Measurements from ENCODE around the gene ARHGEF28. TPM values are rescaled to one million over a fixed set of nuclear protein-coding genes. Genes with fewer than 3 reads are reported as not detected.

The ARHGEF28 gene
- total RNA-seq, 2 experiments from 2014 or later, result not detected

GRCh38 chr5:73838901-73839300, 212.9 kb downstream of the ARHGEF28 start:
- Histone ChIP-seq H3K9me2 (ENCODE audit: insufficient read depth, low read length) (no peaks in the 10 kb centered on the region), H3K36me3 (ENCODE audit: insufficient read depth, low read length) (no peaks in the 10 kb centered on the region), H3K9me3 (ENCODE audit: low read length) (no peaks in the 10 kb centered on the region), H3K4me1 (ENCODE audit: insufficient read depth, low read length, poor library complexity, severe bottlenecking) (no peaks in the 10 kb centered on the region), H3K79me2 (ENCODE audit: insufficient read depth, low read depth, low read length) (no peaks in the 10 kb centered on the region), H3K4me2 (ENCODE audit: low read length) (no peak overlapping the region), H2AFZ (ENCODE audit: low read length) (no peak overlapping the region), H3K27ac (ENCODE audit: low read depth, low read length, poor library complexity, severe bottlenecking) (no peak overlapping the region), H3K4me3 (ENCODE audit: low read depth, low read length, poor library complexity, severe bottlenecking) (no peak overlapping the region), H4K20me1 (ENCODE audit: insufficient read depth, low read length) (no peaks in the 10 kb centered on the region)
- ChIA-PET POLR2A (no interaction called here), CTCF (ENCODE audit: unreplicated experiment) (no interaction called here)
- DNase-seq (ENCODE audit: low spot score), result no peak
- no TSS peak for BruUV-seq (replicated peaks)
- intact Hi-C loops (cut with micrococcal nuclease; ENCODE audit: unreplicated experiment), result no loop called here
- TF ChIP-seq, protein P1, sequence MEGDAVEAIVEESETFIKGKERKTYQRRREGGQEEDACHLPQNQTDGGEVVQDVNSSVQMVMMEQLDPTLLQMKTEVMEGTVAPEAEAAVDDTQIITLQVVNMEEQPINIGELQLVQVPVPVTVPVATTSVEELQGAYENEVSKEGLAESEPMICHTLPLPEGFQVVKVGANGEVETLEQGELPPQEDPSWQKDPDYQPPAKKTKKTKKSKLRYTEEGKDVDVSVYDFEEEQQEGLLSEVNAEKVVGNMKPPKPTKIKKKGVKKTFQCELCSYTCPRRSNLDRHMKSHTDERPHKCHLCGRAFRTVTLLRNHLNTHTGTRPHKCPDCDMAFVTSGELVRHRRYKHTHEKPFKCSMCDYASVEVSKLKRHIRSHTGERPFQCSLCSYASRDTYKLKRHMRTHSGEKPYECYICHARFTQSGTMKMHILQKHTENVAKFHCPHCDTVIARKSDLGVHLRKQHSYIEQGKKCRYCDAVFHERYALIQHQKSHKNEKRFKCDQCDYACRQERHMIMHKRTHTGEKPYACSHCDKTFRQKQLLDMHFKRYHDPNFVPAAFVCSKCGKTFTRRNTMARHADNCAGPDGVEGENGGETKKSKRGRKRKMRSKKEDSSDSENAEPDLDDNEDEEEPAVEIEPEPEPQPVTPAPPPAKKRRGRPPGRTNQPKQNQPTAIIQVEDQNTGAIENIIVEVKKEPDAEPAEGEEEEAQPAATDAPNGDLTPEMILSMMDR (conservative IDR thresholded peaks at IDR 0.05; ENCODE audit: low read length), result no peak
- TF ChIP-seq EZH2phosphoT487 (IDR thresholded peaks at IDR 0.05; ENCODE audit: borderline replicate concordance, low read depth, low read length), result no peak

DNA sequence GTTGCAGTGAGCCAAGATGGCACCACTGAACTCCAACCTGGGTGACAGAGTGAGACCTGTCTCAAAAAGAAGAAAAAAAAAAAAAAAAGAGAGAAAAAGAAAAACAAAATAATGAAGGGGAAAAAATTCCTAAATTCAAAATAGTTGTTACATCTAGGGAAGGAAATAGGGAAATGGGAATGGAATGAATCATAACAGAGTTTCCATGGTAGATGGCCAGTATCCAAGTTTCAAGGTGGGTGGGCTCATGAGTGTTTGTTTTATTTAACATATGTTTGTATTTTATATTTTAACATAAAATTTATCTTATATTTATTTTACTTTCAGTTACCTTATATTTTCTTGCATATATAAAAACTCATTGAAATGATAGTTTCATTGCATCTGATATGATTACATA, 215.6 kb downstream of the ARHGEF28 start:
- H3K9me2 ChIP-seq (ENCODE audit: insufficient read depth, low read length), result no peaks in the 10 kb centered on the region
- no peaks in the 10 kb centered on the region for H3K4me1 ChIP-seq (ENCODE audit: insufficient read depth, low read length, poor library complexity, severe bottlenecking)
- no peak overlapping the region for H2AFZ ChIP-seq (ENCODE audit: low read length)
- intact Hi-C loops (cut with micrococcal nuclease; ENCODE audit: unreplicated experiment), result no loop called here
- H3K4me3 ChIP-seq (ENCODE audit: low read depth, low read length, poor library complexity, severe bottlenecking), result no peak overlapping the region
- H3K79me2 ChIP-seq (ENCODE audit: insufficient read depth, low read depth, low read length), result no peaks in the 10 kb centered on the region
- no peaks in the 10 kb centered on the region for H3K36me3 ChIP-seq (ENCODE audit: insufficient read depth, low read length)
- ChIA-PET POLR2A (no interaction called here), CTCF (ENCODE audit: unreplicated experiment) (no interaction called here)
- no peaks in the 10 kb centered on the region for H3K9me3 ChIP-seq (ENCODE audit: low read length)
- H3K27ac ChIP-seq (ENCODE audit: low read depth, low read length, poor library complexity, severe bottlenecking), result no peak overlapping the region
- no peak for TF ChIP-seq EZH2phosphoT487 (IDR thresholded peaks at IDR 0.05; ENCODE audit: borderline replicate concordance, low read depth, low read length)
- TF ChIP-seq, protein P1 (conservative IDR thresholded peaks at IDR 0.05; ENCODE audit: low read length), result no peak
- no peak for DNase-seq (ENCODE audit: low spot score)
- no peaks in the 10 kb centered on the region for H4K20me1 ChIP-seq (ENCODE audit: insufficient read depth, low read length)
- H3K4me2 ChIP-seq (ENCODE audit: low read length), result no peak overlapping the region
- BruUV-seq (replicated peaks), result no TSS peak

DNA sequence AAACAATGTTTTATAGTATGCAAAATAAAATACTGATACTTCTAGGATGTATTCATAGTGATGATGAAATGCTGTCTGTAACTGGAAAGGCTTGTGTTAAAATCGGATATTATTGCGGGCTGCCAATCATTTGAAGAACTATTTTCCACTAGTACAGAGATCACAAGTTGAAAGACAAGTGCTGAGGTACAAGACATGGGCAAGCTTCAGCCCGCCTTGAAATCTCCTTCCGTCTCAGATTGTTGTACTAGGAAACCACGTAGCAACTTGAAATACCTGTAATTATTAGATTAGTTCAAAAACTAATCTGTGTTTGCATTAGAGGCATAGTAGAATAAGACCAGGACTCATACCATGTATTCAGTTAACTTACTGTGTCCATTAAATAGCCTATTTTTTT, 218.2 kb downstream of the ARHGEF28 start:
- Histone ChIP-seq H3K9me3 (ENCODE audit: low read length) (no peaks in the 10 kb centered on the region), H3K9me2 (ENCODE audit: insufficient read depth, low read length) (no peaks in the 10 kb centered on the region), H3K4me3 (ENCODE audit: low read depth, low read length, poor library complexity, severe bottlenecking) (no peak overlapping the region), H2AFZ (ENCODE audit: low read length) (no peak overlapping the region), H3K36me3 (ENCODE audit: insufficient read depth, low read length) (no peaks in the 10 kb centered on the region), H3K27ac (ENCODE audit: low read depth, low read length, poor library complexity, severe bottlenecking) (no peak overlapping the region), H3K4me2 (ENCODE audit: low read length) (no peak overlapping the region), H3K79me2 (ENCODE audit: insufficient read depth, low read depth, low read length) (no peaks in the 10 kb centered on the region), H3K4me1 (ENCODE audit: insufficient read depth, low read length, poor library complexity, severe bottlenecking) (no peaks in the 10 kb centered on the region), H4K20me1 (ENCODE audit: insufficient read depth, low read length) (no peaks in the 10 kb centered on the region)
- ChIA-PET CTCF (ENCODE audit: unreplicated experiment) (no interaction called here), POLR2A (no interaction called here)
- intact Hi-C loops (cut with micrococcal nuclease; ENCODE audit: unreplicated experiment), result no loop called here
- TF ChIP-seq, protein P1 (conservative IDR thresholded peaks at IDR 0.05; ENCODE audit: low read length), result no peak
- no peak for TF ChIP-seq EZH2phosphoT487 (IDR thresholded peaks at IDR 0.05; ENCODE audit: borderline replicate concordance, low read depth, low read length)
- BruUV-seq (replicated peaks), result no TSS peak
- DNase-seq (ENCODE audit: low spot score), result no peak

Data from OCI-LY7 (cell line).